ENCODE results near the gene STX2.
"Not testable (repeated sequence)": the region's sequence is repeated elsewhere in the genome, so short reads cannot be mapped to it uniquely, and the experiment has no call there.

The STX2 gene

DNA sequence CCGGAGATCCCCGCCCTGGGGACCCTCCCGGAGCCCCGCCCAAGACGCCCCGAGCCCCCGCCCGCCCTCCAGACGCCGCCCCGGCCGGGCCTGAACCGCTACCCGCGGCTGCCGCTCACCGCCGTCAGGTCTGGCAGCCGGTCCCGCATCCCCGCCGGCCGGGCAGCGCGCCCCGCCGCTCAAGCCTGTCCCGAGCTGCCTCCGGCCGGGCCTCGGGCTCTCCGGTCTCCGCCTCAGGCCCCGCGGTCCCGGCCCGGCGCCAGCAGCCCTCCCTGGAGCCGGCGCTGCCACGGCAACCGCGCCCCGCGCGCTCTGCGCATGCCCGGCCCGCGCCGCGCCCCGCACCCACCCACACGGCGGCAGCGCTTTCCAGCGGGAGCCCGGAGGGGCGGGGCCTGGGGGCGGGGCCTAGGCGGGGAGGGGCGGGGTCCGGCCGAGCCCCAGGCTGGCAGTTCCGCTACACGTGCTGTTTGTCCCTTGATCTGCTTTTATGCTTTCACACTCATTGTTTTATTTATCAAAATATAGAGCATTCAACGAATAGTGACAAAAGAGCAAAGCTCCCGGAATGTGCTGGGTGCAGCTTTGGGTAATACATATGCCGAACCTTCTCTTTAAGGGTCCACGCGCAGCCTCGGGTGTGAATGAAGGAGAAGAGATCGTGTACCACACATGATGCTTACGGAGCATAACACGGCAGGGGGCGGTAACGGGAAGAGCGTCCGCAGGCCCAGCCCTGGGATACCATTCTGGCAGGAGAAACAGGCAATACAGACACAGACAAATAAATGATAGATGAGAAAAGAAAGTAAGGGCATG lies at the start of gene STX2:
STX2 (minus strand) TSS at position 300 of the 819 bp plus-strand sequence; CDS start at position 149, 151 bp downstream.
- peak; percentile 75 to 76 for DNase-seq (ENCODE audit: low read depth in 2 of 2, low spot score in 1 of 2)

DNA sequence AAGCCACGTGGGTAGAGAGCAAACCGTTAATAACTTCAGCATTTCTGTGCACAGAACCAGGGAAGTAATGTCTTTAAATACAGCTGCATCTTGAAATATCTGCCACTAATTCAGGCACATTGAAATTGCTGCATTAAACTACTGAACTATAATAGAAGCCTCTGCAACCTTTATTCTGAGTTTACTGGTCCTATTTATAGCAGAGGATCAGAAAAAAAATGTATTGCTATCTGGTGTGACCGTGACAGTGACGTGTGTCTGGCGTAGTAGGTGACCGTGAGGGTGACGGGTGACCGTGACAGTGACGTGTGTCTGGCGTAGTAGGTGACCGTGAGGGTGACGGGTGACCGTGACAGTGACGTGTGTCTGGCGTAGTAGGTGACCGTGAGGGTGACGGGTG lies 48.1 kb upstream of the STX2 start:
- DNase-seq (ENCODE audit: low read depth in 2 of 2, low spot score in 1 of 2): not testable (repeated sequence)

DNA sequence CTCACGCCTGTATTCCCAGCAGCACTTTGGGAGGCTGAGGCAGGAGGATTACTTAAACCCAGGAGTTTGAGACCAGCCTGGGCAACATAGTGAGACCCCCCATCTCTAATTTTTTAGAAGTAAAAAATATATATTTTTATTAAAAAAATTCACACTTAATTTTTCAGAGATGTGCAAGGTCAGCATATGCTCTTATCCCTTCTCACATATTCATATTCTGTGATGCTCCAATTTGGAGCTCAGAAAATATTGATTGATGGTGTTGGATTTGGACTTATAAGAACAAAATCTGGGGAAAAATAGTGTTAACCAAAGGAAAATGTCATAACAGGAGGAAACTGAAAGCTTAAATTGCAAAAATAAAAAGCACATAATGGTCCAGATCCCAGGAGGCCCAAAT lies 42.5 kb upstream of the STX2 start:
- DNase-seq (ENCODE audit: low read depth in 2 of 2, low spot score in 1 of 2): no peak

DNA sequence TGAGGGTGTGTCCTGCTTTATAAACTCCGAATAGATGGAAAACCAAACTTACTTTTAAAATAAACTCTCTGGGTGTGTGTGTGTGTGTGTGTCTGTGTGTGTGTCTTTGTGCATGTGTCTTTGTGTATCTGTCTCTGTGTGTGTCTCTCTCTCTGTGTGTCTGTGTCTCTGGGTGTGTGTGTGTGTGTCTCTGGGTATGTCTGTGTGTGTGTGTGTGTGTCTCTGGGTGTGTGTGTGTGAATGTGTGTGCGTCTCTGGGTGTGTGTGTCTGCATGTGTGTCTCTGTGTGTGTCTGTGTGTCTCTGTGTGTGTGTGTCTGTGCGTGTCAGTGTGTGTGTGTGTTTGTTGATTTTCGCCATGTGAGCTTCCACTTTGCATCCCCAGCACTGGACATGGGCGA lies 42.0 kb upstream of the STX2 start:
- no peak for DNase-seq (ENCODE audit: low read depth in 2 of 2, low spot score in 1 of 2)

DNA sequence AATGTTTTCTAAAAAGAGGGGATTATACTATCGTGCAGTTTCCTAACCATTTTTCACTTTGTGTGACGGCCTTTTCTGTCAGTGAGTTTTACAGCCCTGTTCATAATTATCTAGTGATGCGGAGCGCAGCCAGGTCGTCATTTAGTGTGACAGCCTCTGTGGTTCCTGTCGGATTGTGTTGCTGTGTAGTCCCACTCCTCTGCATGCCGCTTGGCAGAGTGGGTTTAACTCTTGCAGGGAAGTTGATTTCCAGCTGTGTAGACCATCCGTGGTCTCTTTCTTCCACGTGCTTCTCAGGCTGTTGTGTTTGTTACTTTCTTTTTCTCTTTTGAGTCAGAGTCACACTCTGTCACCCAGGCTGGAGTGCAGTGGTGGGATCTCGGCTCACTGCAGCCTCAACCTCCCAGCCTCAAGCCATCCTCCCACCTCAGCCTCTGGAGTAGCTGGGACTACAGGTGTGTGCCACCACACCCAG lies 41.4 kb upstream of the STX2 start:
- DNase-seq (ENCODE audit: low read depth in 2 of 2, low spot score in 1 of 2): no peak

DNA sequence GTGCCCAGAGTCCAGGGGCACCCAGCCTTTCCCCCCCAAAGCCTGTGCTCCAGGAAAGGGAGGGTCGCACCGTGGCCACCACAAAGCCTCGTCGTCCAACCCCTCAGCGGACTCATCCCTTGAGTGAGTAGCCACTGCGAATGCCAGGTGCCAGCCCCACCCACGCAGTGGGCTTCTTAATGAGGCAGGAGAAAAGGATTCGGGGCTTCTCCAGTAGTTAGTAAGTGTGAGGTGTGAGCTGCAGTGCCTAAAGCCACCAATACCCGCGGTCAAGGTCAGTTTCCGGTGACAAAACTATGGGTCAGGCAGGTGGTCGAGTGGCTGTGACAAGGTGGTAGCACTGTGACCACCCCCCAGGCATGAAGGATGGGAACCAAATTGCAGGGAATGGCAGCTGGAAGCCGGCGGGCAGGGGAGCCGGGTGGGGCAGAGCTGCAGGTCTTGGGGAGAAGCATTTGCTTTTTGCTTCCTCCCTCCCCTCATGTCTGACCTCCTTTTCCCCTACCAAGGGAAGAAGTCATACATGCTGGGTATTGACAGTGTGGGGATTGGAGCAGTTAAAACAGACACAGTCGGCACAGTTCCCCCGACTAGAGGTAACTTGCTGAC lies 40.8 kb upstream of the STX2 start:
- DNase-seq (ENCODE audit: low read depth in 2 of 2, low spot score in 1 of 2): no peak

DNA sequence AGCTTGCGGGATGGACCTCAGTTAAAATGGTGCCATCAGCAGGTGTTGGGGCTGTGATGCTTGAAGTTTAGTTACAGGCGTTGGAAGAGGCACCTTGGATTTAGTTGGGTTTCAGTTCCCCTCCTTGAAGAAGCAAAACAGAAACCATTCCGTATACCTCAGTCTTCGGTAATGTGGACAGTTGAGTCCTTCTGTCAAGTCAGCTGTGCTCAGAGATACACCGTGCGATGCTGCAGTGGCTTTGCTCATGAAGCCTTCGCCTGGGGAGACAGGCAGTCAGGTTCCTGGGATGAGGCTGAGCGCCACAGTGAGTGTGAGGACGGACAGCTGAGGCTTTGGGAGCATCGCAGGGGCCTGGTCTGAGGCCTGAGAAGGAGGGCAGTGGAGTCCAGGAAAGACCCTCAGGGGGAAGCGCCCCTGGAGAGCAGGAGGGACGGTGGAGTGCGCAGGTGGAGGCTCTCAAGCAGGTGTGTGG lies 40.2 kb upstream of the STX2 start:
- no peak for DNase-seq (ENCODE audit: low read depth in 2 of 2, low spot score in 1 of 2)

DNA sequence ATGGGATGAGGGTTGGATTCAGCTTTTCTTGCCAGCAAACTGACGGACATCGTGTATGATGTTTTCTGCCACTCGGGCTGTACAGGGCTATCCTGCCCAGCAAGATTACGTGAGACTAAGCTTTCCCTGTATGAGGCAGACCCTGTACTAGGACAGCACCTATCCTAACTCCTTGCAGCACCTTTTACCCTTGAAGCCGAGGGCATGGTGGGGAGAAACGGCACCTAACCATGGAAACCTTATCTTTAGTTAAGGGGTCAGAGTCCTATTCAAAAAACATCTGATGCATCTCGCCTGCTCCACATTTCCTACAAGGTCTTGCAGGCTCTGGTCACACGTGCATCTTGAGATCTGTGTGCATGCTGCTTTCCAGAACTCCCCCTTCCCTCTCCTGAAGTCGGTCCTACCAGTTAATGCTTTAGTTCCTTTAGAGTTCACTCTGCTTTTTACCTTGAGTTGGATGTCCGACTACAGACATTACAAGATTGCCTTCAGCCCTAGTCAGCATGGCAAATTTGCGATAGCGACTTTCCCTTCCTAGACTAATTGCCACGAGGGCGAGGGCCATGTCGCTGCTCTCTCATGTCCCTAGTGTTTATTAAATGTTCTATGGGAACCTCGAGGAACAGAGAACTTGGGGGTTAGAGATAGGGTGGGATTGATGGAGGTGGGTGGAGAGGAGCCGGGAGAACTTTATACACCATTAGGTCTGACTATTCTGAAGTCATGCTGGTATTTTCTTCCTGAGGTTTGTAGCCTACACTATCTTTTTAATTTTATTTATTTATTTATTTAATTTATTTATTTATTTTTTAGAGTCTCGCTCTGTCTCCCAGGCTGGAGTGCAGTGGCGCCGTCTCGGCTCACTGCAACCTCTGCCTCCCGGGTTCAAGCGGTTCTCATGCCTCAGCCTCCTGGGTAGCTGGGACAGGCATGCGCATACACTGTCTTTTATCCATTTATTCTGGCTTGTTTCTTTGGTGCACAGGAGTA lies 39.4 kb upstream of the STX2 start:
- DNase-seq (ENCODE audit: low read depth in 2 of 2, low spot score in 1 of 2): no peak

DNA sequence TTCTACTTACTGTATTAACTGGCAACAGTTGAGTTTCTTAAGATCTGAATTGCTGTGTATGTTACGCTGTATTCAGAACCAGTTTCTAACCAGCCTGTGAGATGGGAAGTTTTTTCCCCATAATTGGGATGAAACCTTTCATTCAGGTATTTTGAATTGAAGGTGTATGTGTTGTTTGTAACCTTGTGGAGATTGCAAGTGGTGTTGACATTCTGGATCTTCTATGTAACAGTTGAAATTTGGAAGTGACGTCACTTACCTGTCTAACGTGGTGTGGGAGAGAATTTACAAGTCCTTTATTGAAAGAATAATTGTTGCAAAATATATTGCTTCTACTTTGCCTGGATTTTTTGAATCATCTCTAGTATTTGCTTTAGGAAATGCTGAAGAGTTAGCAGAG lies 38.3 kb upstream of the STX2 start:
- DNase-seq (ENCODE audit: low read depth in 2 of 2, low spot score in 1 of 2): no peak

DNA sequence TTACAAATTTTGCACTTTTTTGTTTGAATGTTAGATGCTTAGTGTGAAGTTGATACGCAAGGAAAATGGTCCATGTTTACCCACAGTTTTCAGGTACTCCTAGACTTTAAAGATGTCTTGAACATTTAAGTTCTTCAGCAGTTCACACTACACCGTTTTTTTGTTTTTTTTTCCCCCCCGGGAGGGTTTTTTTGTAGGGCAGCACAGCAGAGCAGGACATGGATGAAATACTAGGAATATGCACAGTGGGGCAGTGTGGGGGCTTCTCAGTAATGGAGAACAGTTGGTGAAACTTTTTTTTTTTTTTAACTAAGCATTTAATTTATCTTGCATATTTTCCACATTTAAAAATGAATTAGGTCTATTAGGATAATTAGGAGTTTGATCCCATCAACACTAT lies 37.7 kb upstream of the STX2 start:
- no peak for DNase-seq (ENCODE audit: low read depth in 2 of 2, low spot score in 1 of 2)

DNA sequence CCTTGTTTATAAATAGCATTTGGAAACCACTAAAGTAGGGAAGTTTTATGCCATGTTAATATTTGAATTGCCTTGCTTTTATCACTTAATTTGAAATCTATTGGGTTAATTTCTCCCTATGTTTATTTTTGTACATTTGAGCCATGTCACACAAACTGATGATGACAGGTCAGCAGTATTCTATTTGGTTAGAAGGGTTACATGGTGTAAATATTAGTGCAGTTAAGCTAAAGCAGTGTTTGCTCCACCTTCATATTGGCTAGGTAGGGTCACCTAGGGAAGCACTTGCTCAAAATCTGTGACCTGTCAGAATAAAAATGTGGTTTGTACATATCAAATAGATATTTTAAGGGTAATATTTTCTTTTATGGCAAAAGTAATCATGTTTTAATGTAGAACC lies 37.2 kb upstream of the STX2 start:
- DNase-seq (ENCODE audit: low read depth in 2 of 2, low spot score in 1 of 2): no peak

DNA sequence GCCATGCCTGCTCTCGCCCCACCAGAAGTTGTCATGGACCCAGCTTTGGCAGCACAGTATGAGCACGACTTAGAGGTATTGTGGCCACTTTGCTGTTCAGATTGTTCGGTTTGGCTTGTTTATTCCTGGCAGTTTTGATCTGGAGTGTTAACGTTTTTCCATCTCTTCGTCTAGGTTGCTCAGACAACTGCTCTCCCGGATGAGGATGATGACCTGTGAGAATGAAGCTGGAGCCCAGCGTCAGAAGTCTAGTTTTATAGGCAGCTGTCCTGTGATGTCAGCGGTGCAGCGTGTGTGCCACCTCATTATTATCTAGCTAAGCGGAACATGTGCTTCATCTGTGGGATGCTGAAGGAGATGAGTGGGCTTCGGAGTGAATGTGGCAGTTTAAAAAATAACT lies 36.7 kb upstream of the STX2 start:
- not testable (repeated sequence) for DNase-seq (ENCODE audit: low read depth in 2 of 2, low spot score in 1 of 2)

DNA sequence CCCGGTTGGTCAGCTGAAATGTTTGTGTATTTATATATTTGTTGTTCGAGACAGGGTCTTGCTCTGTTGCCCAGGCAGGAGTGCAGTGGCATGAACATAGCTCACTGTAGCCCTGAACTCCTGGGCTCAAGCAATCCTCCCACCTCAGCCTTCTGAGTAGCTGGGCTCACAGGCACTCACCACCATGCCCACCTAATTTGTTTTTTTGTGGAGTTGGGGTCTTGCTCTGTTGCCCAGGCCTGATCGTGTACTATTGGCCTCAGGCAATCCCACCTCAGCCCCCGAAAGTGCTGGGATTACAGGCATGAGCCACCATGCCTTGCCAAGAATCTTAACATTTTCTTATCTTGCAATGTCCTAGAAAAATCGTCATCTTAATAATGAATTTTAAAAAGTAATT lies 36.1 kb upstream of the STX2 start:
- no peak for DNase-seq (ENCODE audit: low read depth in 2 of 2, low spot score in 1 of 2)

DNA sequence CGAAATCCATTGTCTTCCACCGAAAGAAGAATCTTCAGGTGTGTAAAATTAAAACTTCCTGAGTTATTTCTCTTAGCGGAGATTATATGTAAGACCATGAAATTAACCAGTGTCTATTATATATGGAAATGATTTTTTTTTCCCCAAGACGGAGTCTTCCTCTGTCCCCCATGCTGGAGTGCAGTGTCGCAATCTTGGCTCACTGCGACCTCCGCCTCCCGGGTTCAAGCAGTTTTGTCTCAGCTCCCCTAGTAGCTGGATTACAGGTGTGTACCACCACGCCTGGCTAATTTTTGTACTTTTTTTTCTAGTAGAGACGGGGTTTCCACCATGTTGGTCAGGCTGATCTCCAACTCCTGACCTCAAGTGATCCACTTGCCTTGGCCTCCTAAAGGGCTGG lies 35.6 kb upstream of the STX2 start:
- DNase-seq (ENCODE audit: low read depth in 2 of 2, low spot score in 1 of 2): no peak

DNA sequence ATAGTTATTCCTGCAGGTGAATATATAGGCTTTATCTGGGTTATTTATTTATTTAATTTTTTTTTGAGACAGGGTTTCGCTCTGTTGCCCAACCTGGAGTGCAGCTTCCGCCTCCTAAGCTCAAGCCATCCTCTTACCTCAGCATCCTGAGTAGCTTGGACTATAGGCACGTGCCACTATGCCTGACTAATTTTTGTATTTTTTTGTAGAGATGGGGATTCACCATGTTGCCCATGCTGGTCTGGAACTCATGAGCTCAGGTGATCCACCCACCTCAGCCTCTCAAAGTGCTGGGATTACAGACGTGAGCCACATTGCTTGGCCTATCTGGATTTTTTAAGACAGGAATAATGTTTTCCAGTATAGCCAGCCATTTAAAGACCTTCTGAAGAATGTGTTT lies 34.8 kb upstream of the STX2 start:
- DNase-seq (ENCODE audit: low read depth in 2 of 2, low spot score in 1 of 2): no peak

DNA sequence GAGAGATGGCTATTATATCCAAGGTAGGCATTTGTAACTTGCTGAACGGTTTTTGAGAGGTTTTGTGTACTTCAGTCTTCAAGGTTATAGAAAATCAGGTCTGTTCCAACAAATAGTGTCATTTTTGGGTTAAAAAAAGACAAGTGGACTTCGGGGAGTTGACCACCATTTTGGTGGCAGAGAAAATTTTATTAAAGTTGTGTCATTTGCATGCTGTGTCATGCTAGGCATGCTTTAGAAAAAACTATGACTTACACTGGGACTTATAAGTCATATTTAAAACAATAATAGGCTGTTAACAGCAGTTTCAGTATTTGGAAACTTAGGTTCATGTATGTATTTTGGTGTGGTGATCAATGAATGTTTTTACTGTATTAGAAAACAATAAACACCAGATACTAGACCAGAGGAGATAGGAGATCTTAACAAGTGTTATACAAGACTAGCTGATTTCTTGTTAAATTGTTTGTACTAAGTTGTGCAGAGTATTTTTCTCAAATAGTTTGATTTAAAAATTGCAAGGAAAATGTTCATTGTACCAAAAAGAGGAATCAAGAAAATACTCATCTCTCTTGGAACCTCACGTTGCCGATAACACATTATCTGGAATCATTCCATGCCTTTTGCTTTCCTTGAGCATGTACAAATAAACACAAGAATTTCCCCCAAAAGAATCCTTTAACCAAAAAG lies 34.2 kb upstream of the STX2 start:
- DNase-seq (ENCODE audit: low read depth in 2 of 2, low spot score in 1 of 2): no peak

DNA sequence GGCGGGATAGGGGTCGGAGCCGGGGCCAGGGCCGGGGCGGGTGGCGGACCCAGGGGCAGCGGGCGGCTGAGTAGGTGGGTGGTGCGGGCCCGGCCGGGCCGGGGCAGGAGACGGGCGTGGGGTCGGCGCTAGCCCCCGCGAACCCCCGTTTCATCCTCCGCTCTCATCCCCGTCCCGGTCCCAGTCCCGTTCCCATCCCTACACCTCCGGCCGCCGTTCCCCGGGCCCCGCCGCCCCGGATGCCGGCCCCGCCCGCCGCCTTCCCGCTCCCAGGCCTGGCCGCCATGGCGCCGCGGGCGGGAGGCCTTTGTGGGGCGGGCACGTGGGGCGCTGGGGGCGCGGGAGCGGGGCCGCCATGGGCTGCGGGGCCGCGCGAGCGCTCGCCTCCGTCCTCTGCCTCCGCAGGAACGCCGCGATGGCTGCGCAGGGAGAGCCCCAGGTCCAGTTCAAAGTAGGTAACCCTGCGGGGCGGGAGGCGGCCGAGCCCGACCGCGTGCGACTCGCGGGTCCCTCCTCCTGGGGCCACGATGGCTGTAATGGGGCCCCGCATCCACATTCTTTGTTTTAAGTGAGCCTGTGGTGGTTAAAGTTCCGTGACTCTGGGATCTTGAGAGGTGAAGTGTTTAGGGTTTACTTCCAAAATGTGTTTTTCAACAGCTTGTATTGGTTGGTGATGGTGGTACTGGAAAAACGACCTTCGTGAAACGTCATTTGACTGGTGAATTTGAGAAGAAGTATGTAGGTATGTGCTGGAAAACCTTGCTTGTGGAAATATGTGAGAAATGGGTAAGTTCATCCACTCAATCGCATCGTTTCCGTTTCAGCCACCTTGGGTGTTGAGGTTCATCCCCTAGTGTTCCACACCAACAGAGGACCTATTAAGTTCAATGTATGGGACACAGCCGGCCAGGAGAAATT lies 33.4 kb upstream of the STX2 start:
- DNase-seq (ENCODE audit: low read depth in 2 of 2, low spot score in 1 of 2): no peak

DNA sequence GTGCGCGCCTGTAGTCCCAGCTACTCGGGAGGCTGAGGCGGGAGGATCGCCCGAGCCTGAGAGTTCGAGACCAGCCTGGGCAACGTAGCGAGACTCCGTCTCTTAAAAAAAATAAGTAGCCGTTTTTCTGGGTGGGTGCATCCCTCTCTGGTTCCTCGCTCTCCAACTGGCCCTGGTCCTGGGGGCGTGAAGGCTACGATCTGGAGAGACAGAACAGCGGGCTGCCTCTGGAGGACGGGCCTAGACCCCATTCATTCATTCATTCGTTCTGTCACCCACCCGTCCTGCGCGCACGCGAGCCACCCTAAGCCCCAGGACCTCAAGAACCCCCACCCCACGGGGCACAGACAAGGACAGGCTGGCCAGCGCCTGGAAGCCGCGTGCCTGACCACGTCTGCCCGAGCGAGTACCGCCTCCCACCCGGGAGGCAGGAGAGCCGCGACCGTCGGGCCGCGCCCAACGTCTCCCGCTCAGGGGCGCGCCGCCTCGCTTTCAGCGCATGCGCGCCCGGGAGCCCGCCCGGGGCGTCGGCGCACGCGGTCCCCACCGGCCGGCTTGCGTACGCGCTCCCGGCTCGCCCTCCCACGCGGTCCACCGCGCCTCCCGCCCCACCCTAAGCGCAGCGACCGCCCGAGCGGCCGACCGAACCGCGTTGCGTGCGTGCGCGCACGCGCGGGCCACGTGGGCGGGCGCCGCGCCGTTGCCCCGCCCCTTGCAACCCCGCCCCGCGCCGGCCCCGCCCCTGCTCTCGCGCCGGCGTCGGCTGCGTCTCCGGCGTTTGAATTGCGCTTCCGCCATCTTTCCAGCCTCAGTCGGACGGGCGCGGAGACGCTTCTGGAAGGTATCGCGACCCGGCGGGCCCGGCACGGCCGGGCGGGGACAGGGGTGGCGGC lies 32.5 kb upstream of the STX2 start, which contains the start of gene RAN:
RAN (plus strand) TSS at position 781 of the 893 bp plus-strand sequence. CDS start 528 bp downstream, outside the sequence.
- peak; percentile 73 to 88 for DNase-seq (ENCODE audit: low read depth in 2 of 2, low spot score in 1 of 2)
